DMS153 treated with DMSO at 0.1 percent for 48 hours (cell line): ENCODE measurements around the gene SH3RF3.
"Not testable (repeated sequence)": the region's sequence is repeated elsewhere in the genome, so short reads cannot be mapped to it uniquely, and the experiment has no call there.

Source experiments
- DNase-seq: peaks from one replicate; lab custom pipeline; 2025; ENCODE audit not compliant: unreplicated experiment; lab: John Stamatoyannopoulos, UW

The SH3RF3 gene

DNA sequence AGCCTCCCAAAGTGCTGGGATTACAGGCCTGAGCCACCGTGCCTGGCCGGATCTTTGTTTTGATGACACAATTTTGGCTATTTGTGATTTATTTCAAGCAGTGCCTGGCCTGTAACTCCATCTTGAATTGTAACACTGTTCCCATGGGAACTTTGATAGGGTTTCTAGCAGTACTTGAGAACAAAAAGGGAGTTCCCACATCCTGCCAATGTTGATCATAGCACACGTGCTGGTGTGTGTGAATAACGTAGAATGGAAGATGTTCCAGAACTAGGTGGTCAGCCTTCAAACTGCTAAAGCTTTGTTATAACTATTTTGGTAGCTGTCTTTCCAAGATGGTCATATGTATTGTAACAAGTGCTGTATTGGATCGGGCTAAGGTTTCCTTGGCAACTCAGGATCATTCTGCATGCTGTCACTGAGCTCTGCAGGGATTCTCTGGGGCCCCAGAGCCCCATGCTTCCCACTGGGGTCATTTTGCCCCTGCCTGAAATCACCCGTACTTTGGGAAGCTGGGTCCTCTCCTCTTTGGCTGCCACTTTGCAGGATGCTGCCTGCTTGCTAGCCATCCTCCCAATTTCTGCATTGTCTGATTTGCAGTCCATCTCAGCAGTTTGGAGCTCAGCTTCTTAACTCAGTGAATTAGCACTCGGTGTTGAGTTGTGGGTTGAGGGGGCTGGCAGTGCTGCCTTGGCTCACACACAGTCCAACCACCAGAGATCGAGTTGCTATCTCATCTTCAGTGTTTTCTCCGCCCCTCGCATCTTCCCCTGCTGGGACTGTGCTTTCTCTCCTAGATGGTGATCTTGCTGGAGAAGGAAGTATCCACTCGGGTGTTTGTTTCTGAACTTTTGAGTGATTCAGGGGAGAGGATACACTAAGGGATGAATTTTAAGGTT, 26.8 kb downstream of the SH3RF3 start:
- no peak for DNase-seq

DNA sequence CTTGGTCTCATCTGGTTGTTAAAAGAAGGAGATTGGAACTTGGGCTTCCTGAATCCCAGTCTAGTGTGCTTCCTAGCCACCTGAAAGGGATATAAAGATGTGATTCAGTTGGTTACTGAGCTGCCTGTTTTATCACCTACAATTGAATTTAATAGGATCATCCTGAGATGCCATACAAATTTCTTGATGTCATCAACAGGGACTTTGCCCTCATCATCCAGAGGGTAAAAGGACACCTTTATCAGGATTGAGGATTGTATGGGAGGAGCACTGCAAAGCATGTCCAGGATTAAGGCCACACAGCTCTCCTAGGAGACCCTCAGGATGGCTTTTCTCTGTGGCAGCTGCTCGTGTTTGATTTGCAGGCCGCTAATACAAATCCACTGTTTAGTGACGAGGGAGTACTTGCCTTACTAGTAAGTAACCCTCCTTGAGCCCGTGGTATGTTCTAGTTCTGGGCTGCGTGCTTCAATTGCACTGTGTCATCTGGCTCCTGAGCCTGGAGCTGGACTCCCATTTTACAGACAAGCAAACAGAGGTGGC, 28.6 kb downstream of the SH3RF3 start:
- DNase-seq = no peak

DNA sequence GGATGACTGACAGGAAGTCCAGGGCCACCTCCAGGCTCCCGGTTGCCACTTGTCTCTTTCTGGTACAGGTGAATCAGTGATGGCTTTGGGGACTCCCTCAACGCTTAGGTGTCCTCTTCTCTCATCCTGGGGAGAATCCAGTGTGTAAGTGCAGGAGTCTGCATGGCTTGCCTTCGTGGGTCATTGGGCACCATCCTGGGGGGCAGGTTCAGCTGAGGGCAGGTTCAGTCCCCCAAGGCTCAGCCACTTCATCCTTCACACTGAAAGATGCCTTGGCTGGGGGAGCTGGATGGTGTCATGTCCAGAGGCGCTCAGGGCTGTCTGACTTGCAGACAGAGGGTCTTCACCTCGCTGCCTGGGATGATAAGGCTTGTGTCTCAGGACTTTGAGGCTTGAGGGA, 29.2 kb downstream of the SH3RF3 start:
- no peak for DNase-seq

DNA sequence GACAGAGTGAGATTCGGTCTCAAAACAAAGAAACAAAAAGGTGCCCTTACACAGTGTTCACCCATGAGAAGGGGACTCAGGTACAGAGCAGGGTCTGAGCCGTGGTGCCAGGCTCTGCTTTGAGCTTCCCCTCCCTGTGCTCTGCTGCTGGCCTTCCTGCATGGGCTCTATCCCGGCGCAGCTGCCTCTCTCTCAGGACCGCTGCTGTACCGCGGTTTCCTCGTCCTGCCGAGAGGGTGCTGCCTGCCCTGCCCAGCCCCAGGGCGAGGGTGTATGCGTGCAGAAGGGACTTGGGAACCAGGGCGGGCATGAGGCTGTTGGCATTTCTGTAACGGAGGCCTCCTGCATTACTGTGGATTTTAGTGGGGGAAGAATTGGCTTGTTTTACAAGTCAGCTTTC, 30.1 kb downstream of the SH3RF3 start:
- no peak for DNase-seq

DNA sequence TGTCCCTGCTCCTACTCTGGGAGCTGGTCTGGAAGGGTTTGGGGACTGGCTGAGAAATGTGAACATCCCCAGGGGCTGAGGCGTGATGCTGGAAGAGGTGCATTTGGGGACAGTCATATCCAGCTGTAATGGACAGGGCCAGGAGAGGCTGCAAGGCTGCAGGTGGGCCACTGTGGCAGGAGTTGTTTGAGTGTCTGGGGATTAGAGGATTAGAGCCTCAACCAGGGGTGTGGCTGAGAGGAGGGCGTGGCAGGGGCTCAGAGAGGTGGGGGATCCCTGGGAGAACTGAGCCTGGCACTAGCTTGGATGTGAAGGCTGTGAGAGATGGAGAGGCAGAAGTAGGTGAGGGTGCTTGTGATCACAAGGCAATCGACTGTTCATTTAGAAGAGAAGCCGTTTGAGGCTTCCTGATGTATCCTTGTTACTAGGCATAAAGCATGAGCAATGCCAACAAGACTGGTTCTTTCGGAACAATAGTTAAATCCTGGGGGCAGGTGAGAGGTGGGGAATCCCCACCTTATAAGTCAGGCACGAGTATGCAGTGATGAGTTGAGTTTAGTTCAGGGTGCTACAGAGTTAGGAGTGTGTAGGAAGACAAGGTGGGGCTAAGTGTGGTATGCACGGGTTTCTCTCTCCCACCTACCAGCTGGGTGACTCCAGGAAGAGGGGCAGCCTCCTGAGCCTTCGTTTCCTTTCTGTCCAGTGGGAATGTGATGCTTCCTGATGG, 31.9 kb downstream of the SH3RF3 start:
- no peak for DNase-seq

DNA sequence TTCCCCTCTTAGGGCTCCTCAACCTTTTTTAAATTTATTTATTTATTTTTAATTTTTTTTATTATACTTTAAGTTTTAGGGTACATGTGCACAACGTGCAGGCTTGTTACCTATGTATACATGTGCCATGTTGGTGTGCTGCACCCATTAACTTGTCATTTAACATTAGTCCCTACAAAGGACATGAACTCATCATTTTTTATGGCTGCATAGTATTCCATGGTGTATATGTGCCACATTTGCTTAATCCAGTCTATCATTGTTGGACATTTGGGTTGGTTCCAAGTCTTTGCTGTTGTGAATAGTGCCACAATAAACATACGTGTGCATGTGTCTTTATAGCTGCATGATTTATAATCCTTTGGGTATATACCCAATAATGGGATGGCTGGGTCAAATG, 33.4 kb downstream of the SH3RF3 start:
- not testable (repeated sequence) for DNase-seq

DNA sequence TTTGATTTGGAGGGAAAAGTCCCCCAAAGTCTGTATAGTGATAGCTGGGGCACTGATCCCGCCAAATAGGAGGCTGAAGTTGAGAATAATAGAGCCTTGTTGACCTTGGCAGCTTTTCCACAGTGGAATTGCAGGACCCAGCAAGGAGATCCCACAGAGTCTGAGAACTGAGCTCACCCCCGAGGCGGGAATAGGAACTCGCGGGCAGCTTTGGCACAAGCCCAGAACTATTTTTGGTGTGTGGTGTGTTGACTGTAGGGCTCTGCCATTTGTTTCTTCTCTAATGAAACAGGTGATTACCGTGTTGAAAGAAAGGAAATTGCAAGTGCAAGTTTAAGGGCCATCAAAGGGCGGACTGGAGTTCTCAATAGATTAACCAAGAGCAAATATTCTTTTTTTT, 34.0 kb downstream of the SH3RF3 start:
- DNase-seq = peak; percentile 44

DNA sequence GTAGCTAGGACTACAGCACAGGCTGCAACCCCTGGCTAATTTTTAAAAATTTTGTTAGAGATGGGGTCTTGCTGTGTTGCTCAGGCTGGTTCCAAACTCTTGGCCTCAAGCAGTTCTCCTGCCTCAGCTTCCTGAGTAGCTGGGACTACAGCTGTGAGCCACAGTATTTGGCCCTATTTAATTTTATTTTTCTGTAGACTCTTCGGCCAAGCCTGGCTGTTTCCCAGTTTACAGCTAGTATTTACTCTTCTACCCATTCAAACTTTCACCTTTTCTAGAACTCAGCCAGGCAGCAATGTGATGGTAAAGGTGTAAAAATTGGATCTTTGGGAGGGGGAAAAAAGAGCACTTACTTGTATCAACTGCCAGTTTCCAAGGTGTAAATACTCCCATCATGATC, 35.3 kb downstream of the SH3RF3 start:
- no peak for DNase-seq

DNA sequence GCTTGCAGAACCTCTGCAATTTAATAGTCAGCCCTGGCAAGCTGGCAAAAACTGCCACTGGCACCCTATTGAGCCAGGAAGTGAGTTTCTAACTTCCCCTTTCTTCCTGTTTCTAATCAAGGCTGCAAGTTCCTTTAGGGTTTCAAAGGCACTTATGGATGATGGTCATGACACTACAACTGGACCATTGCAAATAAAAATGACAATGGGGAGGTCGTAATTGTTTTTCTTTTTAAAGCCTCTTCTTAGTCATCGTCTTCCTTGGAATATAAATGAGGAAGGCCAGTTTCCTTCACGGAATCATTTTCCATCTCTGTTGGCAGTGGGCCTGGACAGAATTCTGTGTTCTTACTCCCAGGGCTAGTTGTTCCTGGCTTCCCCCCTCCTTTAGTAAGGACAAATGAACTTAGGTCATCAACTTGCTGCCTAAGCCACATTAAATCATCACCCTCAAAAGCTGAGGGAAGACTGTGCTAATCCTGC, 35.8 kb downstream of the SH3RF3 start:
- no peak for DNase-seq

DNA sequence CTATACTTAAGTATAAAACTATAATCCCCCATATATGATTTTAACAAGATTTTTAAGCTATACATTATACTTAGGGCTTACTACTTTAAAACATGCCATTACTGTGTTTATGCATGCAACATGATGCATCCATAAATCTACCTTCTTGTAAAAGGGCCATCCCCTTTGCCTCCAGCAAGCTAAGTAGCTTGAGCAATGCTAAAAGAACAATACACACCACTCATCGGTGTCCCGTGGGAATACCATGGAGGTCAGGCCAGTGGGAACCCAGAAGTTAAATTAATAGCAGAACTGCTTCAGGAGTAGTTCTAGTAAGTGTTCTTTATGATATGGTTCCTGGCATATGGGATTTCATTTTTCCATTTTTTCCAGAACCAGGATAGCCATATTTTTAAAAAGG, 37.8 kb downstream of the SH3RF3 start:
- DNase-seq = no peak

DNA sequence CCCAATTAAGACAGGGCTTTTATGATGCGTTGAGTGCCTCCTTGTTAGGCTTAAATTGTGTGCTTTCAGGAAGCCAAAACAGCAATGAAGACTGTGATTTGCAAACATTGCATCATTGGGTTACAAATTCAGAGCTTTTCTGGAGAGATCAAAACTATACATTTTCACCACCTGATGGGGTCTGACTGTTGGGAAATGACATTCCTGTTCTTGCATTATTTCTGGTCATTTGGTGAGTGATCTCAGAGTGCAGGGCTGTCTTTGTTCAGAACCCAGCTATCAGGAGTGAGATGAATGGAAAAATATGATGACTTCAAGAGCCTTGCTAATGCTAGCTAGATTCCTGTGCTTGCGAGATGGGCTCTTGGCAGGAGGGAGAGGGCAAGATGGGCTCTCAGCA, 39.1 kb downstream of the SH3RF3 start:
- DNase-seq = no peak

DNA sequence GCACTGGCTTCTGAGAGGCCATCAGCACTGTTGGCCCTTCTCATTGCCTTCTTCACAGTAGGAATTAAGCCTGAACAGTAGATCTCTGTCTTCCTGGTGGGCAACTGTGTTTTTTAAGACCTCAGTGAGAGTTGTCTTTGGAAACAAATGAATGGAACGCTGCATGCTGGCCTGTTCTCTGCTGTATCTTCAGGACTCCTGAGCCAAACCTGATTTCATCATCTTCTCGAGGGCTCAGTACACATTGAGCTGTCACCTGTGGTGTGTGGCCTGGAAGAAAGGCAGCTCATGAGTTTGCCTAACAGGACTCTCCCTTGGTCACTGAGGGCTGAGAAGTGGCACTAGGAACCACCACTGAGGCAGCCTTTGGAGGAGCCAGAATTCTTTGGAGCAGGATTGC, 39.7 kb downstream of the SH3RF3 start:
- no peak for DNase-seq

DNA sequence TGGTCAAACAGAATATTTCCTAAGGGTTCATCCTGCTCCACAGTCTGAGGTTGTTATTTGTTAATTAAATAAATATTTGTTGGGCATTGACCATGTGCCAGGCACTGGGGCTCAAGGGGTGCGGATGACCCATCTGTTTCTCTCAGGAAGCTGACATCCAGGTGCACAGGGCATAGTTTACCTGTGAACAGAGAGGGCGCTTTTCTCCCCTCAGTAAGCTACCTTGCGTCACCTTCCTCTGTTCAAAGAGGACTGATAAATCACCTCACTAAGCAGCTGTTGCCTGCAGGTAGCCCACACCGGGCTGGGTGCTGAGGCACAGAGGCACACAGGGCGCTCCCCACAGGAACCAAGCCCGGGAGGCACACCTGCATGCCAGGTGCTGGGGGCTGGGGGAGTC, 41.6 kb downstream of the SH3RF3 start:
- DNase-seq = no peak

DNA sequence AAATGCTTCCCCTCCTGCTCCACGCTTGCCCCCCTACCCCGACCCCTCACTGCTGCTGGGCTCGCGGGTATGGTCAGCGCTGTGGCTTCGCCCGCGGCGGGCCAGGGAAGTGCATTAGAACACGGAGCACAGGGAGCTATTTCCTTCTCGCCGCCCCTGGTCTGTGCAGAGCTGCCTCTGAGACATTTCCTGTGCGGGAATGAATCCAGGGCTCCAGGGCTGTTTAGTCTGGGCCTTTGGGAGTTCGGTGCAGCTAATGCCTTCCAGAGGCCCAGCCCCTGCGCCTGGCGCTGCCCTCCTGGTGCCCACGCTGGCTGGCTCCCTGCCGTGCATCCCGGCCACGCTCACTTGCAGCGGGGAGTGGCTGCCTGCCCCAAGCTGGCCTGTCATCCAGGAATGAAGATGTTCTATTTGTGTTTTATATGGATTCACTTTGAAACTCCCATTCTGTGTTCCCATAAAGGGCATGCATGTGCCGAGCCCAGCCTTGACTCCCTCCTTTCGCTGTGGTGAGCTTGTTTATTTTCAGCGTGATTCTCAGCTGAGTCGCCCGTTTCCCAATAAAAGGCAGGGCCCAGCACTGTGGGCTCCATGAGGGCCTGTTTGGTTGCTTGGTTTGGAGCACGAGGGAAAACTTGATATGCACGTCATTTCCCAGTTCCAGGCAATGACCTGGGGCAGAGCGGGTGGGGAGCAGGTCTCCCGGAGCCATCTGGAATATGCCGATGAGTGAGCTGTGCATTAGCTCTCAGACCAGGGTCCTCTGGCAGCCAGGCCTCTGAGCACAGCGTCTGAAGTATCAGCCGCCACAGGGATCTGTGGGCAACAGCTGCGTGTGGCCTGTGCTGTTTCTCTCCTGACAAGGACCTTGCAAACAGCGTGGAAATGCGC, 42.7 kb downstream of the SH3RF3 start:
- no peak for DNase-seq

DNA sequence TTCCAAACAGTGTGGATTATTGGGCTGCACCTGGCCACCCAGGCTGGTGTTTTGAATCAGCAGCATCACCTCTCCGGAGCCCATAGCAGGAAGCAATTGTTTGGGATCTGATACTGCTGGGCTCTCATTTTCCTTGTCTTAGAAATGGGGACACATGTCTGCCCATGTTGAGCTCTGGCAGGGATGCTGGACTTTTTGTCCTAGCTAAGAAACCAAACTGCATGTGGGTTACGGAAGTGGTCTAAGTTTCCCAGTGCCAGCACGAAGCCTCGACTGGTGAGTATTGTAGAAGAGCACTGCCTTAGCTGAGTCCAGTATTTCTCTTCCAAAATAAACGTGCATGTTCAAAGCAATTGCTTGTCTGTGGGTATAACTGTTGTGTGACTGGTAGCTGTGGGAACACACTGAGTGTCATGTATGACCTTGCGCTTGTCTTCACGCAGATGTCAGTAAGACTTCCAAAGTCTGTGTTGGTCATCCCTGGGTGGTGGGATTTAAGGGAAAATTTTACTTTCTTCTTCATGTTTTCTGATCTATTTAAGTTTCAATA, 43.6 kb downstream of the SH3RF3 start:
- DNase-seq = no peak

DNA sequence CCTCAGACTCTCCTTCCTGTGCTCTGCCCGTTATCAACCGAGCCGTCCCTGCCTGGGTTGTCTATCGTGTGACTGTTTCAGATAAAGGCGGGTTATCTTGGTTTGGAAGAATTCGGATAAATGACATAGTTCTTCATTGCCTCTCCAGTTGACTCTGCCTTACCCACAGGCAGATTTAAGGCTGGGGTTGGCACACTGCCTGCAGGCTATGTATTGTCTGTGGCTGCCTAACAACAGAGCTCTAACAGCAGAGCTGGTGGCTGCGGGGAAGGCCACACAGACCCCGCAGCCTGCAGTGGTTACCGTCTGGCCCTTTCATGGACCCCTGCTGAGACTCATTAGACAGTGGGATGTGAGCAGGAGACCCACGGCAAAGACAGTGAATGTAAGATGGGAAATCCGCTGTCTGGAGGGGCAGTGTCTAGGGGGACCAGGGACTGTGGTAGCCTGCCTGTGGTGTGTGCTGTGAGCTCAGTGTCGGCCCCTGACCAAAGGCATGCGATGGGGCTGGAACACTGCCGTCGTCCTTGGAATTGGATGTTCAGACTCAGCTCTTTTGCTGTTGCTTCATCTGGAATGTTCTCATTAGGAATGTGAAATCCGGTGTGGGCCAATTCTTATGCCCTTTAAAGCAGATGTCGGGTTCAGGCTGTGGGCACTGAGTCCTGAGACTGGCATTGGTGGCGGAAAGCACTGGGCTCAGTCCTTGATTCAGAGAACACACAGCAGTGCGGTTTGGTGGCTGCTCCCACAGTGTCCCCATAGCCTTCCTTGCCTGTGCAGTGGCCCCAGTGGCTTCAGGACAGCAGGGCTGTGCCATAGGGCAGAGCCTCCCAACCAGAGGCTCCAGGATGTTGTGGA, 44.5 kb downstream of the SH3RF3 start:
- DNase-seq = no peak

DNA sequence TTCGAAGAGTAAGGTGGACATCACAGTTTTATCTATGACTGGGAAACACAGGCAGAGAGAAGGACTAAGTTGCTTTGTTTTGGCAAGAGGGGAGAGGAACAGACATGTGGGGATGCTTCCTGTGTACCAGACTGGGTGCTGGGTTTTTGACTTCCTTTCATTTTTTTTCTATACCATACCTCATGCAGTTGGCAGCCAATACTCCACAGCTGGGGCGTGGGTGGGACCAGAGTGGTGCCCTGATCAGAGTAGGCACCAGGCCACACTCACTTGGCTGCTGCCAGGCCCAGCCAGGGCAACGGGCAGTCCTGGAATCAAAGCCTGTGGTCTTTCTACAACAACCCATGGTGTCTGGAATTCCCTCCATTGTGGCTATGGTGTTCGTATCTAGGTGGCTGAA, 45.2 kb downstream of the SH3RF3 start:
- DNase-seq = no peak

DNA sequence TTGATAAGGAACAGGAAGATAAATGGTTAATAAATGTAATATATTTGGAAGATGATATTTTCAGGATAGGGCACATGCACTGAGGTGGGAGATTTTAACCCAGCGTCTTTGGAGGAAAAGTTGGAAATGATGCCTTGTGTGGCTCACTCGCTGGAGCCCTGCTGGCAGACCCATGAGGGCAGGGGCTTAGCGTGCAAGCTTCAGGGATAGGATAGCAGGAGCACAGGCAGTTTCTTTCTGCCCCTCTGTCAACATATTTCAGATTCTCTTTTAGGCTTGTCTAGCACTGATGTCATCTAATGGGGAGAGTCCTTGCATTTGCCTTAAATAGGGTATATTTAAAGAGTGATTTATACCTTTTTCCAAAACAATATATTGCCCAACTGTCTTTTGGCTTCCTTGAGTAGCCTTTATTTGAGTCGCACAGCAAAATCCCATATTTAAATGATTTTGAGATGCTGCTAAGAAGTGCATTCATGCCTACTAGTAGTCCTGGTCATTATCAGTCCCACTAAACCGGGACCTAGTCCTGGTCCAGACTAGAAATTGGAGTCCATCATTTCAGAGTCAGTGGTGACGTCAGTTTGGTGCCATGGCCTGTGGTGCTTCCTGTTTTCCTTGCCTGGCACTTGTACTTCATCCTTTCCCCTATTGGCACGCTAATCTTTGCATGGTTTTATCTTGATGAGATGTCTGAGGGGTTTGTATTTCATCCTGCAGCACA, 45.8 kb downstream of the SH3RF3 start:
- no peak for DNase-seq

DNA sequence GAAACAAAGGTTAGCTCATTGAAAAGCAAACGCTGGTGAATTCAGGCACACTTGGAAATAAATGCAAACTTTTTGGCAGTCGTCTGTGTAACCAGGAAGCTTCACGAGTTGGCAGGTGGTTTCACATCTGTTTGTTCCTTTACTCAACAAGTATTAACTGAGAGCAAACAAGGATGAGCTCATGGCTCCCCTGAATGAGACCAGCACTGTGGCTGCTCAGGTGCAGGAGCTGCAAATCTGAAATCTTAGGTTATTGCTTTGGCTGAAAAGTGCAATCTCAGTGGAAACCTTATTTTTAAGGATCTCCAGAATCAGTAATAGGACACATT, 46.3 kb downstream of the SH3RF3 start:
- no peak for DNase-seq
